IPS-18c (cell line): ENCODE results near the gene RABAC1.

Experiments
- H3K4me3 ChIP-seq: 2 replicates; pipeline ENCODE4 v1.7.0; 2013; ENCODE audit warnings: low read depth, mild to moderate bottlenecking, low read length, moderate library complexity; ENCODE audit not compliant: insufficient read depth
- H3K9me3 ChIP-seq: one replicate; pipeline ENCODE4 v1.6.1; 2013; ENCODE audit warnings: mild to moderate bottlenecking, low read length, moderate library complexity; ENCODE audit not compliant: control insufficient read depth, insufficient read depth

The RABAC1 gene

DNA sequence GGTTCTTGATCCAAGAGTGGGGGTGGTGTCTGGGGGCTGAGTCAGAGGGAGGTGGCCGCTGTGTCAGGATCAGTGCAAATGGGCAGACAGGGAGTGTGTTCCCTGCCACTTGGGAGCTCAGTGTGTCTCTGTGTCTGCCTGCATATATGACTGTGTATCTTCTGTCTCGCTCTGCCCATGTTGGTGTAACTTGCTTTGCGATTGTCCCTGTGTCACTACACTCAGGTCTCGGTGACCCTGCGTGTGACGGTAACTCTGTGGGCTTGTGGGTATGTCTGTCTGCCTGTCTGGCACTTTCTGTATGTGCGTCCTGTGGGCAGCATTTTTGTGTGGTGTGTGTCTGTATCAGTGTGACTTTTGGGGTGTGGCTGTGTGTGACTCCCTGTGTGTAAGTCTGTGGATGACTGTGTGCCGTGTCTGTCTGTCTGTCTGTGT is 22.7 kb downstream of the RABAC1 start:
- Histone ChIP-seq H3K9me3 (no peaks in the 10 kb centered on the region), H3K4me3 (no peak overlapping the region)

DNA sequence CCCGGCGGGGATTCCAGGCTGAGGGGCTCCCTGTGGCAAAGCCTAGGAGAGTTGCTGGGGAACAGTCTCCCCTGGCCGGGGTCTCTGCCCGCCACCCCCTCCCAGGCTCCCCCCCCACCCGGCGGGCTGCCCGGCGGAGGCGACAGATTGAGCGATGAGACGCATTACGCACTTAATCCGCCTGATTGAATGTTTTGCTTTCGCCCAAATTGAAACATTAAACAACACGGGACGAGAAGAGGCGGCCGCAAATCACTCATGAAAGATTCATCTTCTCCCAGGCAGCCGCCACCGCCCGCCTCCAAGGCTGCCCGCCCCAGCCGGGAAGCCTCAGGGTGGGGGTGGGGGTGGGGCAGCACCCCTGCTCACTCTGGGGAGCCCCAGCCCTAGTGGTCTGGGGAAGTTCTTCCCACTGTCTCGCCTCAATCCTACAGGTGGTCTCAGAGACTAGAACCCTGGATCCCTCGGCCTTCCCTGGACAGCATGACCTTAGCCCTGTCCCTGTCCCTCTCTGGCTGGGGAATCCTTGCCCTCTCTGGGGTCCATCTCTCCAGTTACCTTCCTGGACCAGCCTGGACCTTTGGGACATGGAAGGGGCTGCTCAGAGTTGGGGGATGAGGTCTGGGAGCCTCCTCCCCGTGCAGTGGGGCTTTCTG is 23.2 kb downstream of the RABAC1 start:
- H3K9me3 ChIP-seq = no peaks in the 10 kb centered on the region
- no peak overlapping the region for H3K4me3 ChIP-seq

DNA sequence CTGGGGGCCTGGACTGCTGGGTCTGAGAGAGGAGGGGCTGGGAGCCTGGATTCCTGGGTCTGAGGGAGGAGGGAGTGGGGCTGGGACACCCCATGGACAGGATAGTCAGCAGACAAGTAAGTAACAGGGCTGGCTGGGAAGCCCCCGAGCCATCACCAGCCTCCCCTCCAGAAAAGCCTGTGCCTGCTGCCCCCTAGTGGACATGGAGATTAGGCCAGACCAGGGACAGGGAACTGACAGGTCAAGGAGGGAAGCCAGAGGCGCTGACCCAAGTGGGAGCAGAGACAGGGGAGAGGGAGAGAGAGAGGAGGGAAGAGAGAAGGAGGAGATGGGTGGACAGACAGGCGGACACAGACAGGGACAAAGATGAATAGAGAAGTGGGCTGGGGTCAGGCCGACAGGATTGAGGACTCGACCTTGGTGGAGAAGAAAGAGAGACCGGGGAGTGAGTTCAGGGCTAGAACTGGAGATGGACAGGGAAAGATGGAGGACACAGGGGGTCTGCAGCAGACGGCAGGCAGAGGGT is 24.2 kb downstream of the RABAC1 start:
- Histone ChIP-seq H3K9me3 (no peaks in the 10 kb centered on the region), H3K4me3 (no peak overlapping the region)

DNA sequence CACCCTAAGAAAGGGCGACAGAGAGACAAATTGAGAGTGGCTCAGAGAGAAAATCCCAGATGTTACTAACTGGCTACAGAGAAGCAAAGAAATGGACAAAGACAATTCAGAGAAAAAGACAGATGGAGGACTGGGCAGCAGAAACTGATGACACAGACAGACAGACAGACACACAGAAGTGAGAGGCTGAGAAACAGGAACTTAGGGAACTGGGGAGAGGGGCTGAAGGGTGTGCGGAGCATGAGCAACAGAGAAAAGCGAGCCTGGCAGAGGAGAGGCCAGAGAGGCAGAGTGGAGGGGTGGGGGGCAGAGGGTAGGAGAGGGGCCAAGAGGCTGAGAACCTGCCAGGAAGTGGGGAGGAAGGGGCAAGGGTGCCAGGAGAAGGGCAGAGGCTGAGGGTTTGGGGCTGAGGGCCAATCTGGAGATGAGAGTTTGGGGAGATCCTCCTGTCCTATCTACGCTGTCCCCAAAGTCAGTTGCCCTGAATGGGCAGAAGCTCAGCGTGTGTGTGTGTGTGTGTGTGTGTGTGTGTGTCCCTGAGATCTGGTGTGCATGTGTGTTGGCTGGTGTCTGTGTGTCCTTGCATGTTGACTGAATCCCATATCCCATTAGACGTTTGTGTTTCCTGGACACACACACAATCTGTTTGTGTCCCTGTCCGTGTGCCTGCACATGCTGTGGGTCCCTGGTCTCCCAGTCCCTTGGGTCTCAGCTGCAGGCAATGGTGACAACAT is 25.3 kb downstream of the RABAC1 start:
- H3K4me3 ChIP-seq = no peak overlapping the region
- H3K9me3 ChIP-seq = no peaks in the 10 kb centered on the region

DNA sequence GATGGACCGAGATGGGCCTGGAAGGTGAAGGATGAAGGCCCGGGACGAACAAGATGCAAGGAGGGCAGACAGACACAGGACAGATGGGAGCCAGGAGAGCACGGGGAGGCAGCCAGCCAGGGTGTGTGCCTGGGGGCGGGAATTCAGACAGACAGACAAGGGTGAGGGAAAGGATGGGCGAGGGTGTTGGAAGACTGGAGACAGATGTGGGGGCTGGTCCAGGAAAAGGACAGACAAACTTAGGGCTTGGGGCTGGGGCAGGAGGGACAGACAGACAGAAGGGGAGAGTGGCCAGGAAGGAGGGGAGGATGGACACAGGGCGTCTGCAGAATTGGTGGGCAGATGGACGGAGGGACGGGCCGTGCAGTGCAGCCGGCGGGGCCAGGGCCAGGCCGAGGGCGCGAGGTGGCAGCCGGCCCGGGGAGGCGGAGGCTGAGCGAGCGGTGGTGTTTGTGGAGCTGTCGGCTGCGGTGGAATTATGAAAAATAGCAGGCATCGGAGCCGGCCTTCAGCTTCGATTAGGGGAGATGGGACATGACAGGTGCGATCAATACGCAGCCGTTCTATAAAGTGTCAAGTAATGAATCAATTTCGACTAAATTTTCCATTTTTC is 26.3 kb downstream of the RABAC1 start:
- Histone ChIP-seq H3K9me3 (no peaks in the 10 kb centered on the region), H3K4me3 (no peak overlapping the region)

DNA sequence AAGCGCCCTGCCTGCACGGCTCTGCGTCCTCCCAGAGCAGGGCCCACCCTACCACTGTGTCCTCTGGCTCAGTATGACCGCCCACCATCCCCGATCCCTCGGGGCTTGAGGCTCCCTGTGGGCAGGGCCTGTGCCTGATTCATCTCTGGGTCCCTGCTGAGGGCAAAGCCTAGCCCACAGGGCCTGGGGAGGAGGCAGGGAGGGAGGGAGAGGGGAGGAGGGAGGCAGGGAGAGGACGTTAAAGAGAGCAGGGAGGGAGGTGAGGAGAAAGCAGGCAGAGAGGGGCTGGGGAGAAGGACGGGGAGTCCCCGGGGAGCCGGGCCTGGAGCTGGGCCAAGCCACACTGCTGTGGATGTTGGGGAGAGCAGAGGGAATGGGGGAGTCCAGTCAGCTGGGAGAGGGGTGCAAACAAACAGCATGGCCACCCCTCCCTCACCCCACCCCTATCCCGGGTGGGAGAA is 26.8 kb downstream of the RABAC1 start:
- no peaks in the 10 kb centered on the region for H3K9me3 ChIP-seq

DNA sequence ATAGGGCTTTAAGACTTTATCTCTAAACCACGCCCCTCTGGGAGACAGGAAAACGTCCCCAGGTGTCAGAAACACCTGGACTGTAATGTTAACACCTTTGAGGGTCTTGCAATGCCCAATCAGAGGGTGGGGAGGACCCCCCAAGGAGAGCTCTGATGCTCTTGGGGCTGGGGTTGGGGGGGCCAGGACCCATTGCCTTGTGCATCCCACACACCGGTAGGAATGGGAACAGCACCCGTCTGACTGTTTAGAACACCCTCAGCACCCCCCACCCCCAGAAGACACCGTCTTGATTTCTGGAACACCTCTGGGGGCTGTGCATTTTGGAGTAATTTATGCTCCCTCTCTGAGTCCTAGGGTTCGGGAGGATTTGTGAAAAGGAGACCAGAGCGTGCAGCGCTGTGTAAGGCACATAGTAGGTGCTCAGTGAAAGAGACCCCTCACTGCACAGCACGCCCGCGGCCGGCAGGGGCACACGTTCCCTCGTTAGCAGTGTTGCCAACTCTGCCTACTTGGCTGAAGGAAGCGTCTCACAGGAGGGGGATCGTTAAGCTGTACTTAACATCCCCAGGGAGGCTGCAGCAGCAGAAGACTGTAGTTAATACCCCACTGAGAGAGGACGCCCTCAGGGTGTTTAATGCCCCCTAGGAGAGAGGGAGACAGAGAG is 28.1 kb downstream of the RABAC1 start:
- Histone ChIP-seq H3K9me3 (no peaks in the 10 kb centered on the region), H3K4me3 (no peak overlapping the region)

More for the DNA sequence above, 26.8 kb downstream of the RABAC1 start:
- no peak overlapping the region for H3K4me3 ChIP-seq

DNA sequence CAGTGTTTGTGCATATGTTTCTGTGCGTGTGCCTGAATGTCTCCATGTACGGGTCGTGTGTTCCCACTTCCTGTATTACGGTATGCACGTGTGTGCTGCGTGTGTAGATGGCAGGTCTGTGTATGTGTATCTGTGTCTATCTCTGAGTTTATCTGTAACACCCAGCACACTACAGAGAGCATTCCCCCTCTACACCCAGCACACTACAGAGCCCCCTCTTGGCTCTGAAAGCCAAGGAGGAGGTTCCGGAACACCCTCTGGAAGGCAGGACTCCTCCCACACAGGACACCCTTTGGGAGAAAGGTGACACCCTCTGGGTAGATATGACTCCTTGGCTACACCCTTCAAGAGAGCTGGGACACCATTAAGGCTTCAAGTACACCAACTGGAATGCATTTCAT is 28.8 kb downstream of the RABAC1 start:
- no peaks in the 10 kb centered on the region for H3K9me3 ChIP-seq
- no peak overlapping the region for H3K4me3 ChIP-seq

DNA sequence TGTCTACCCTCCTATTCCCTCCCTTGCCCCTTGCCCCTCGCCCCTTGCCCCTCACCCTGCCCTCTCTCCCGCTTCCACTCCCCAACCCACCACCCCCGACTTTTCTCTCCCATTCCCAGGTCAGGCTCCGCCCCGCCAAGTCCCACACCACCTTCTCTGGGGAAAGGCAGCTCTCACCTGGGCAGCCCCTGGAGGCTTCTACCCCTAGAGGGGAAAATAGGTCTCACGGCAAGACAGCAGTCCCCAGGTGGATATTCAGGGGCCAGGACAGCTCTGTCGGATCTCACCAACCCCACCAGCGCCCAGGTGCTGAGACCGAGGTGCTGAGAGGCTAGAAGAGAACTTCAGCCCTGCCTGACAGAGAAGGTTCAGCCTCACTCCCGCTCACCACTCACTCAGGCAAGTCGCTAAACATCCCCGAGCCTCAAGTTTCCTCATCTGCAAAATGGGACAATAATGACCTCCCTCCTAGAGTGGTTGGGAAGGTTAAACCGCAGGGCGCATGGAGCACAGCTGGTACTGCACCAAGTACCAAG is 29.5 kb downstream of the RABAC1 start:
- H3K9me3 ChIP-seq = no peaks in the 10 kb centered on the region
- no peak overlapping the region for H3K4me3 ChIP-seq

DNA sequence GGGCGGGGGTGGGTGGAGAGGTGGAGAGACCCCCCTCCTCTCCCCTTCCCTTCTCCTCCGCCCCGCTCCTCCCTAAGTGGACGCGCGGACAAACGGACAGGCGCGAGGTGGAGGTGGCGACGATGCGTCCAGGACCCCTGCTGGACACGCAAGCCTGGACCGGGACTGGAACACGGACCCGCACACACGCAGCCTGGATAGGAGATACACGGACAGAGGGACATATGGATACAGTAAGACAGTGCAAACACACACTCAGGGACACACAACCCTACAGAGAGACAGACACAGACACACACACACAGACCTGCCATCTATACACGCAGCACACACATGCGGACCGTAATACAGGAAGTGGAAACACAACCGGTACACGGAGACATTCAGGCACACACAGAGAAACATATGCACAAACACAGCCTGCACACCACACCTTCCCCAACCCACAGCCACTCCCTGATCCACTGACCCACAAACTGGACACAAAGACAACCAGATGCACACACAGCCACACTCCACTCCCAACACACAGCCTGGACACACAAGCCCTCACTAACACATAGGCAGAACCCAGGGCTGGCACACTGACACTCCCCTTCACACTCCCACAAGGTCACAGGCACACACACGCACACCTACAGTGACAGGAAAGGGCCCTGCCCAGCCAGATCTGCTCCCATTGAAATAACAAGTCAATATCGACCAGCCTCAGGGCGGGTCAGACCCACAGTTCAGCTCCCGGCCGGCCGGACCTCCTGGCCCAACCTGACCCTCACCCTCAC is 30.2 kb downstream of the RABAC1 start:
- no peaks in the 10 kb centered on the region for H3K9me3 ChIP-seq
- H3K4me3 ChIP-seq = 0 out of 2 replicates have a peak overlapping the region, but pooled peaks have one; percentile 45

DNA sequence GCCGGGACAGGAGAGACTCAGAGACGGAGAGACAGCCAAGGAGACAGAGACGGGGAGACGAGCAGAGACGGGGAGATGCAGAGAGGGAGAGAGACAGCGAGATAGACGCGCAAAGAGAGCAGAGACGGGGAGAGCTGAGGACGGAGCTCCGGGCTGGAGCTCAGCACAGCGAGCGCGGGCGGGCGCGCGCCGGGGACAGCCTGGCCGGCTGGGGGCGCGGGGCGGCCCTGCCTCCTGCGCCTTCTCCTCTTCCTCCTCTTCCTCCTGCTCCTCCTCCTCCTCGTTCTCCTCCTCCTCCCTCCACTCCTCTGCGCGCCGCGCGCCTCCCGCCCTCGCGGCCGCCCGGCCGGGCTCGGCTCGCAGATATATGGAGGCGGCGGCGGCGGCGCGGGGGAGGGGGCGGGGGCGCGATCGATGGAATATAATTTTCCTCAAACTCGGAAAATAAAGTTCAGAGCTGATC is 30.9 kb downstream of the RABAC1 start, which contains the start of gene ERFL:
TSS of gene ERFL (minus strand) at position 229 of the 463 bp plus-strand sequence. CDS start 15,530 bp downstream, outside the sequence.
- Histone ChIP-seq H3K9me3 (no peaks in the 10 kb centered on the region), H3K4me3 (peak within 1 kb of the TSS; percentile 45)

DNA sequence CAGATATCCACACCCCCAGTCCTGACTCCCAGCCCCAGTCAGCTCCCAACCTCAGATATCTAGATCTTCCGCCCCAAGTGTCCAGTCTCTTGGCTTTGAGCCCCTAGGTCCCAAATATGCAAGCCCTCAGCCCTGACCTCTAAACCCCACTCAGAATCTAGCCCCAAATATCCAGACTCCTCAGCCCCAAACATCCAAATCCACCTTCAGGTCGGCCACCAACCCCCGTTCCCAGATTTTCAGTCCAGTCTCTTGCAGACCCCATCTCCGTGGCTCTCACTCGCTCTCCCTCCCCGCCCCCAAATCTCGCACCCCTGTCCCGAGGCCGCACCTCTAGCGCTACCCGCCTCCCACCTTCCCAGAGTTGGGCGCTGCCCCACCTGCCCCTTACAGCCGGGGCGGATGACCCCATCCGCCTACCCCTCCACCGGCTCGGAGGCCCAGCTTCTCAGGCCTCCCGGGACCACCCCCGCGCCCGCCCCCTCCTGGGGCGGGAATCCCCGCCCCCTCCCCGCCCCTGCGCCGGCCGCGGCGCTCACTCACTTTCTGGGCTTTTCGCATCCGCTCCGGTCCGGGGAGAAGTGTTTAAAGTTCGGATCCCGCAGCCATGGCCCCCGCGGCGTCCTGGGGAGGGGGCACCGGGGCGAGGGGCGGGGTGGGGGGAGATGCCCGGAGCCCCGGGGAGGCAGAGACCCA is 31.5 kb downstream of the RABAC1 start:
- peak overlapping the region; percentile 45 for H3K4me3 ChIP-seq
- H3K9me3 ChIP-seq = no peaks in the 10 kb centered on the region

DNA sequence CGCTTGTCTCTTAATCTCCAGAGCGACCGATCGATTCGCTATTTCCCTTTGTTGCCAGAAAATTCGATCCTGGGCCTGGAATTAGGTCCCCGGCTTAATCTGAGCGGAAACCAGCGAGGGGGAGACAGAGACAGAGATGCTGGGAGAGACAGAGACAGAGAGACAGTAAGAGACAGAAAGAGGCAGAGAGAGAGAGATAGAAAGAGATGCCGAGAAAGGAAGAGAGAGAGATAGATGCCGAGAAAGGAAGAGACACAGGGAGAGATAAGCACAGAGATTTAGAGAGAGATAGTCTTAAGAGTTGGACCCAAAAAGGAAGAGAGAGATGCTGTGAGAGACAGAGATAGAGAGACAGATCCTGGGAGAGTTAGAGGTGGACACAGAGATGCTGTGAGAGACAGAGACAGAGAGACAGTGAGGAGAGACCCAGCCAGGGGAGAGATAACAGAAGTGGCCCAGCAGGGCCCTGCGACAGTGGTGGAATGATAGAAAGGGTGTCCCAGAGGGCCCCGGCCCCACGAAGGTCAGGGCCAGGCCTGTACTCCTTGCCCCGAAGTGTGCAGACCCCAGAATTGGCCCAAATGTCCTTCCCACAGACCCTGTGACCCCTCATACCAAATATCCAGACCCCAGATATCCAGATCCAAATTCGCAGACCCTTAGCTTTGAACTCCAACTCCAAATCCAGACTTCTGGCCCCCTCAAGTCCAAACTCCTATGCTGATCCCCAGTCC is 32.2 kb downstream of the RABAC1 start:
- 0 out of 2 replicates have a peak overlapping the region, but pooled peaks have one; percentile 24 for H3K4me3 ChIP-seq

DNA sequence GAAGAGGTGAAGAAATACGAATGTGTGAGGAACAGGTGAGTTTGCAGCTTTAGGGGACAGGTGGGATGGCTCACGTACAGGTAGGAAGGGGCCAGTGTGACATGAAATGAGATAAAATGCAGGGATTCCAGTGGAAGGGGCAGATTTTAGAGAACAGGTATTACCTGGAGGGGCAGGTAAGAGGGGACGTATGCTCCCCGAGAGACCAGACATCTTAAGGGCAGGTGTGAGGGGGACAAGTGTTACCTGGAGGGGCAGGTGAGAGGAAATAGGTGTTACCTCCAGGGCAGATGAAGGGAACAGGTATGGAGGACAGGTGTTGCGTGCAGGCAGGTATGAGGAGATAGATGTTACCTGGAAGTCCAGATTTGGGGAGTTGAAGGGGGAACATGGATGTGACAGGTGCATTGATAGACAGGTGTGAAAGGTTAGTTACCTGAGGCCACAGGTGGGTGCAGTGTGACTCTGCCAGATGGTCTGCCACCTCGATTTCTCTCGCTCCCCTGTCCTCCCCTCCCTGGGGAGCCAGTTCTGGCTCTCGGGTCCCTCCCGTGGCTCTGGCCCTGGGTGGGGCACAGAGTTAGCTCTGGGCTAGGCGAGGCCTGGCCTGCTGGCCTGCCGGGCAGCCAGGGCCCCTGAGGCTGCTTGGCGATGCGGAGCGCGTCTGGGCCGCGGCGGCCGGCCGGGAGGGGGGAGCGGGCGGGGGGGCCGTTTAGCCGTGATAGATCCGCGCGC is 32.9 kb downstream of the RABAC1 start:
- no peaks in the 10 kb centered on the region for H3K9me3 ChIP-seq
- H3K4me3 ChIP-seq = no peak overlapping the region

More for the DNA sequence above, 32.2 kb downstream of the RABAC1 start:
- H3K9me3 ChIP-seq = no peaks in the 10 kb centered on the region
